Stimulated activated effector memory CD8-positive, alpha-beta T cell treated with anti-CD3 and anti-CD28 coated beads, Interleukin-12 subunit alpha, Interleukin-12 subunit beta, amount 100 ng/mL, for 72 hours (primary cell): ENCODE results near the gene CNOT11.
"Not testable (repeated sequence)": the region's sequence is repeated elsewhere in the genome, so short reads cannot be mapped to it uniquely, and the experiment has no call there.

Source experiments
- ATAC-seq: fragments of 150-1000 bp; cut with Tn5 transposase; 2 replicates; pipeline ENCODE4 v1.10.0; 2021
- DNase-seq, 2 donors: peaks; one replicate each; pipeline ENCODE4 v3.0.0; 2021 to 2022; ENCODE audit warnings: low spot score in 2 of 2
- H3K27ac Mint-ChIP-seq: one replicate; pipeline ENCODE4 v1.8.0; 2022; ENCODE audit warnings: mild to moderate bottlenecking, mixed read lengths
- H3K36me3 Mint-ChIP-seq: one replicate; pipeline ENCODE4 v1.8.0; 2022; ENCODE audit warnings: mild to moderate bottlenecking, mixed read lengths
- H3K4me1 Mint-ChIP-seq: one replicate; pipeline ENCODE4 v1.8.0; 2022; ENCODE audit warnings: mixed read lengths
- H3K4me3 Mint-ChIP-seq: one replicate; pipeline ENCODE4 v1.8.0; 2022; ENCODE audit warnings: mild to moderate bottlenecking, mixed read lengths
- H3K9me3 Mint-ChIP-seq: one replicate; pipeline ENCODE4 v1.8.0; 2022; ENCODE audit warnings: mixed read lengths

Gene CNOT11

GRCh38 chr2:101252408-101253012 lies at the start of gene CNOT11:
CNOT11 (plus strand) TSS chr2:101252886; CDS start chr2:101252965, 79 bp downstream.
- H3K36me3 Mint-ChIP-seq = peaks cover 42% of the 10 kb centered on the region
- no peaks in the 10 kb centered on the region for H3K9me3 Mint-ChIP-seq
- DNase-seq (peak; percentile 95 to 99), ATAC-seq (peak; percentile 90)
- peak within 1 kb of the TSS; percentile 98 for H3K27ac Mint-ChIP-seq
- H3K4me1 Mint-ChIP-seq = peaks cover 28% of the 10 kb centered on the region
- H3K4me3 Mint-ChIP-seq = peak within 1 kb of the TSS; percentile 100

DNA sequence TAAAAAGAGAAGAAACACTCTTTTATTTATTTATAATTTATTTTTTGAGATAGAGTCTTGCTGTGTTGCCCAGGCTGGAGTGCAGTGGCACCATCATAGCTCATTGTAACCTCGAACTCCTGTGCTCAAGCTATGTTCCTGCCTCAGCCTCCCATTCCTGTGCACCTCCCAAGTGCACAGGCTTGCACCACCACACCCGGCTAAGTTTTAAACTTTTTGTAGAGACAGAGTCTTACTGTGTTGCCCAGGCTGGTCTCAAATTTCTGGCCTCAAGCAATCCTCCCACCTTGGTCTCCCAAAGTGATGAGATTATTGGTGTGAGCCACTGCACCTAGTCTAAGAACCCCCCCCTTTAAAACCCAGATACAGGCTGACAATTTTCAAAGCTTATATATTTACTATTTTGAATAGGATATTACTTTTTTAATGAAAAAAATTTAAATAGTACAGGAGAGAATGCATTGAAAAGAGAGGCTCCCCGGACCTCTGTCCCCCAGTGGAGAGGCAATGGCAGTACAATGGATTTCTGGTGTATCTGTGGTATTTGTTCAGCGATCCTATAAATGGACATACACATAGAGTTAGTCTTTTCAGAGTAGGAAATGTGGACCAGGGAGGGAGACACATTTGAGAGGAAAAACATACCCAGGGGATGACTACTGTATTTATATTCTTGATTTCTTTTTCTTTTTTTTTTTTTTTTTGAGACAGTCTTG lies 48.1 kb upstream of the CNOT11 start:
- H3K36me3 Mint-ChIP-seq = no peaks in the 10 kb centered on the region
- peak overlapping the region; percentile 33 for H3K4me3 Mint-ChIP-seq

DNA sequence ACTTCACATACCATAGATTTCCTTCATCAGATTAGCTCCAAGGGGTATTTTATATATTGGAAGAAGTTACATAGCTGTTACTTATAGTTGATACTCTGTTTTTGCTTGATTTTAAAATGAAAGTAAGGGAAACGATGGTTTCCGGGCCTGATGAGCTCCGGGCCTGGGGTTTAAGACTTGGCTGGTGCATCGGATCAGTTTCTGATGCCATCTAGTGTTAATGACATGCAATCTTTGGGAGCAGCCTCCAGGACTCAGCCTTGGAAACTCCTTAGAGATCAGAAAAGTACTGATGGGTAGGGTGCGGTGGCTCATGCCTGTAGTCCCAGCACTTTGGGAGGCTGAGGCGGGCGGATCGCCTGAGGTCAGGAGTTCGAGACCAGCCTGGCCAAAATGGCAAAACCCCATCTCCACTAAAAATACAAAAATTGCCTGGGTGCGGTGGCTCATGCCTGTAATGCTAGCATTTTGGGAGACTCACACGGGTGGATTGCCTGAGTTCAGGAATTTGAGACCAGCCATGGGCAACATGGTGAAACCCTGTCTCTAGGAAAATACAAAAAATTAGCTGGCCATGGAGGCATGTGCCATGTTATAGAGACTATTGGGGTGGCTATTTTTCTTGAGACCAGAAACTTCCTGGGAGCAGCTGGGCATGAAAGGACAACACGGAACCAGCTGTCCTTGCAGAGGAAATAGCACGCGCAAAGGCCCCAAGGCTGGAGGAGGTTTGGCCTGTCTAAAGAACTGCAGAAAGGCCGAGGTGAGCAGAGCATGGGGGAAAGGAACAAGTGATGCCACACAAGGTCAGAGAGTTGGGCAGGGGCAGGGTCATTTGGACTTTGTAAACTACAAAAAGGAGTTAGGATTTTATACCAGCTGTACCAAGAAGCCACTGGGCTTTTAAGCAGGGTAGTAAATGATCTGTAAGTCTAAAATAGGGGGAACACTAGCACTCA lies 46.9 kb upstream of the CNOT11 start:
- no peaks in the 10 kb centered on the region for H3K36me3 Mint-ChIP-seq
- DNase-seq (no peak), ATAC-seq (peak; percentile 82)
- no peaks in the 10 kb centered on the region for H3K9me3 Mint-ChIP-seq
- H3K4me3 Mint-ChIP-seq = peak overlapping the region; percentile 33
- no peak overlapping the region for H3K27ac Mint-ChIP-seq
- peaks cover 6% of the 10 kb centered on the region for H3K4me1 Mint-ChIP-seq

More for the DNA sequence above, 48.1 kb upstream of the CNOT11 start:
- DNase-seq = no peak
- Mint-ChIP-seq H3K27ac (no peak overlapping the region), H3K4me1 (peaks cover 6% of the 10 kb centered on the region), H3K9me3 (no peaks in the 10 kb centered on the region)
- ATAC-seq = no peak

DNA sequence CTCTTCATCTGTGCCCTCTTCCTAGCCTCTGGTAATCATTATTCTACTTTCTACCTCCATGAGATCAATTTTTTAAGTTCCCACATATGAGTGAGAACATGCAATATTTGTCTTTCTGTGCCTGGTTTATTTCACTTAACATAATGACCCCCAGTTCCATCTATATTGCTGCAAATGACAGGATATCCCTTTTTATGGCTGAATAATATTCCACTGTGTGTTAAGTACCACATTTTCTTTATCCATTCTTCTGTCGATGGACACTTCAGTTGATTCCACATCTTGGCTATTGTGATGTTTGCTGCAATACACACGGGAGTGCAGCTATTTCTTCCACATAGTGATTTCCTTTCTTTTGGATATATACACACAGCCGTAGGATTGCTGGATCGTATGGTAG lies 43.9 kb upstream of the CNOT11 start:
- Mint-ChIP-seq H3K27ac (no peak overlapping the region), H3K4me1 (peaks cover 6% of the 10 kb centered on the region), H3K36me3 (no peaks in the 10 kb centered on the region), H3K4me3 (no peak overlapping the region), H3K9me3 (no peaks in the 10 kb centered on the region)
- DNase-seq = no peak
- no peak for ATAC-seq

DNA sequence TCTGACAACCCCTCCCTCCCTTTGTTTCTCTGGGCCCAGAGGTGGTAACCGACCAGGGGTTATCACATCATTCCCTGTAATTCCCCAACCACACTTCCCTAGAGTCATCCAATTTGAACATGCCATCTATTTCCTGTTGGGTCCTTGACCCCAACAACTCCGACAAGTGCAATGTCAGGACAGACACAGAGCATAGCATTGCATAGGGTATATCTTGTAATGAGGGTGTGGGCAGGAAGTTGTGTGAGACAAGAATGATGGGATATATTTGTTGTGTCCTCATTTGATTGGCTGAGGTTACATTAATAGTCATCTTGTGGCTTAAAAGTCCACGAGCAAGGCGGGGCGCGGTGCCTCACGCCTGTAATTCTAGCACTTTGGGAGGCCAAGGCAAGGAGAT lies 33.4 kb upstream of the CNOT11 start:
- Mint-ChIP-seq H3K4me1 (peaks cover 9% of the 10 kb centered on the region), H3K4me3 (no peak overlapping the region), H3K27ac (no peak overlapping the region), H3K9me3 (no peaks in the 10 kb centered on the region), H3K36me3 (no peaks in the 10 kb centered on the region)
- DNase-seq (no peak), ATAC-seq (no peak)

DNA sequence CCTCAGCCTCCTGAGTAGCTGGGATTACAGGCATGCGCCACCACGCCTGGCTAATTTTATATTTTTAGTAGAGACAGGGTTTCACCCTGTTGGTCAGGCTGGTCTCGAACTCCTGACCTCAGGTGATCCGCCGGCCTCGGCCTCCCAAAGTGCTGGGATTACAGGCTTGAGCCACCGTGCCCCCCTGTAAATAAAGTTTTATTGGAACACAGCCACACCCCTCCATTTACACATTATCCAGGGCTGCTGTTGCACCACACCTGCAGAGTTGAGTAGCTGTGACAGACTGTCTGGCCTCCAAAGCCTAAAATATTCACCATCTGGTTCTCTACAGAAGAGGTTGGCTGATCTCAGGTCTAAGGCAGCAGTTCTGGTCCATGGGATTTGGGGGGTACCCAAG lies 32.6 kb upstream of the CNOT11 start:
- H3K9me3 Mint-ChIP-seq, H3K36me3 Mint-ChIP-seq, DNase-seq, H3K27ac Mint-ChIP-seq, H3K4me3 Mint-ChIP-seq, ATAC-seq: not testable (repeated sequence)
- peaks cover 13% of the 10 kb centered on the region for H3K4me1 Mint-ChIP-seq

DNA sequence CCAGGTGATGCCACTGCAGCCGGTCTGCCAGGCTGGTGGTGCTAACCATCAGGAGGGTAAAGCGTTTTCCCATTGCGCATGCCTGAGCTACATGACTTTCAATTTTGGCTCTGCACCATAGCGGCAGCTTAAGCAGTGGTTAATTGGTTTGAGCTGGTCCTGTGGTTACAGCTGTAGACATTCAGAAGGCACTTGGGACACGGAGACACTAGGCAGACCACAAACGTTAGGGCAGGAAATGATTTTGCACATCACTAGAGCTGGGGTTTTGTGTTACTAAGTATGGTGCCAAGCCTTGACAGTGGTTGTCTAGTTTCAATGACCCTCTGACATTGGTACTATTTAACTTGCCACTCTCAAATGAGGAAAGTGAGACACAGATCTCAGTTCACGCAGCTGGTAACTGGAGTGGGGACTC lies 28.9 kb upstream of the CNOT11 start:
- Mint-ChIP-seq H3K4me1 (peaks cover 13% of the 10 kb centered on the region), H3K9me3 (peaks cover 2% of the 10 kb centered on the region), H3K36me3 (no peaks in the 10 kb centered on the region)

GRCh38 chr2:101230541-101231001 lies 22.1 kb upstream of the CNOT11 start:
- Mint-ChIP-seq H3K27ac (no peak overlapping the region), H3K4me3 (no peak overlapping the region), H3K36me3 (no peaks in the 10 kb centered on the region), H3K9me3 (peaks cover 2% of the 10 kb centered on the region), H3K4me1 (no peaks in the 10 kb centered on the region)
- DNase-seq = no peak
- ATAC-seq = no peak

More for the DNA sequence above, 28.9 kb upstream of the CNOT11 start:
- ATAC-seq (peak; percentile 100), DNase-seq (peak; percentile 30 to 75)
- Mint-ChIP-seq H3K27ac (peak overlapping the region; percentile 70), H3K4me3 (peak overlapping the region; percentile 18)

DNA sequence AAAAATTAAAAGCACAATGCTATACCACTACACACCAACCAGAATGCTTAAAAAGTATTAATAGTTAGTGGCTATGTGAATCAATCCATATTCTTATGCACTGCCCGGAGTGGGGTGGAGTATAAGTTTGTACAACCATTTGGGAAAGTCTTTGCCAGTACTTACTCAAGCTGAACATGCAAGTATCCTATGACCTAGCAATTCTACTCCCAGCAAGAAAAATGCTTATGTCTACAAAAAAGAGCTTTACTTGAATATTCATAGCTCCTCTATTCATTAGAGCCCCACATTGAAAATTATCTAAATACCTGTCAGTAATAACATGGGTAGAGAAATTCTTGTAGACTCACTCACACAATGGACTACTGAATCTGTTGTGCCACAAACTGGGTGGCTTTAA lies 21.4 kb upstream of the CNOT11 start:
- H3K4me3 Mint-ChIP-seq = no peak overlapping the region
- no peaks in the 10 kb centered on the region for H3K36me3 Mint-ChIP-seq
- H3K9me3 Mint-ChIP-seq = peaks cover under 1% of the 10 kb centered on the region
- no peak for ATAC-seq
- no peaks in the 10 kb centered on the region for H3K4me1 Mint-ChIP-seq
- H3K27ac Mint-ChIP-seq = no peak overlapping the region
- DNase-seq = no peak

DNA sequence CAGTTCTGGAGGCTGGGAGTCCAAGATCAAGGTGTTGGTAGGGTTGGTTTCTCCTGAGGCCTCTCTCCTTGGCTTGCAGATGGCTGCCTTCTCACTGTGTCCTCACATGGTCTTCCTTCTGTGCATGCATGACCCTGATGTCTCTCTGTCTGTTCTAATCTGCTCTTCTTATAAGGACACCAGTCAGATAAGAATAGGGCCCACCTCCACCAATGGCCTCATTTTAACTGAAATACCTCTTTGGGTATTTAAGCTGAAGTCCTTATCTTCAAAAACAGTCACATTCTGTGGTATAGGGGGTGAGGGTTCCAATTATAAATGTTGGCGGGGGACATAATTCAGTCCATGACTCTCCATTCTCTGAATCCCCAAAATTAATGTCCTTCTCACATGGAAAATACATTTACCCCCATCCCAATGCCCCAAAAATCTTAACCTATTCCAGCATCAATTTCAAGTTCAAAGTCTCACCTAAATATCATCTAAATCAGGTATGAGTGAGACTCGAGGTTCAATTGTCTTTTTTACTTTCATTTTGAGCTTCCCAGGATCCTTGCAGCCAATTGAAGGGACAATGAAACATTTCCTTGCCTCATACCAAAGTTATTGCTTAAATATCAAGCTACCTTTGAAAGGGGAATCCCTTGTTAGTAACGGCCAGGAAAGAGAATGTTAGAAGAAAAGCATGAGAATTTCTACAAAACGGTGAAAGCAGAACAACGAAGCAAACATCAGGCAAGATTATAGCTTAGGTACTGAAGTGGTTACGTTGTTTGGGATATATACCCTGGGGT lies 20.6 kb upstream of the CNOT11 start:
- no peak overlapping the region for H3K27ac Mint-ChIP-seq
- no peaks in the 10 kb centered on the region for H3K36me3 Mint-ChIP-seq
- no peak overlapping the region for H3K4me3 Mint-ChIP-seq
- no peaks in the 10 kb centered on the region for H3K4me1 Mint-ChIP-seq
- no peaks in the 10 kb centered on the region for H3K9me3 Mint-ChIP-seq
- DNase-seq (no peak), ATAC-seq (no peak)

GRCh38 chr2:101232770-101233169 lies 19.9 kb upstream of the CNOT11 start:
- ATAC-seq (no peak), DNase-seq (no peak)
- H3K9me3 Mint-ChIP-seq = no peaks in the 10 kb centered on the region
- no peak overlapping the region for H3K4me3 Mint-ChIP-seq
- H3K36me3 Mint-ChIP-seq = no peaks in the 10 kb centered on the region
- no peak overlapping the region for H3K27ac Mint-ChIP-seq
- H3K4me1 Mint-ChIP-seq = no peaks in the 10 kb centered on the region

DNA sequence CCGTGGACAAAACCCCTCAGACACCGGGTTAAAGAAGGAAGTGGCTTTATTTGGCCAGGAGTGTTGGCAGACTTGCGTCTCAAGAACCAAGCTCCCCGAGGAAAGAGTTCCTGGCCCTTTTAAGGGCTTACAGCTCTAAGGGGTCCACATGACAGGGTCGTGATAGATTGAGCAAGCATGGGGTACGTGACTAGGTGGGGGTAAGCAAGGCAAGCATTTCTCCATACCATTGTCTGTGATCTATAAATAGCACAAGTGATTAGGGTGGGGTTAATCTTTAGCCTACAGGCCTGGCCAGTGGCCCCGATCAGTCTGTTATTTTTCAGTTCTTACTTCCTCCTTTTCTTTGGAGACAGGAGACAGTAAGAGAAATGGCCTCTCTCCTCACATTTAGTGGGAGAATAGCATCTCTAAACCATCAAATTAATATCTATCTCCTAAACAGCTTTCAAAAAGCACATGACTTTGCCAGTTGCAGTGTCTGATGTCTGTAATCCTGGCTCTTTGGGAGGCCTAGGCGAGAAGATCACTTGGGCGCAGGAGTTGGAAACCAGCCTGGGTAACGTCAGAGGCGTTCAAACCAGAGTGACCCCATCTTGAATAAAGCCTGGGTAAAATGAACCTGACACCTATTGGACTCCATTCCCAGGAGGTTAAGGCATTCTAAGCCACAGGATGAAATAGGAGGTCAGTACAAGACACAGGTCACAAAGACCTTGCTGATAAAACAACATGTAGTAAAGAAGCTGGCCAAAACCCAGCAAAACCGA lies 18.3 kb upstream of the CNOT11 start:
- DNase-seq = no peak
- Mint-ChIP-seq H3K4me1 (no peaks in the 10 kb centered on the region), H3K9me3 (no peaks in the 10 kb centered on the region), H3K4me3 (no peak overlapping the region), H3K36me3 (no peaks in the 10 kb centered on the region), H3K27ac (no peak overlapping the region)
- no peak for ATAC-seq

DNA sequence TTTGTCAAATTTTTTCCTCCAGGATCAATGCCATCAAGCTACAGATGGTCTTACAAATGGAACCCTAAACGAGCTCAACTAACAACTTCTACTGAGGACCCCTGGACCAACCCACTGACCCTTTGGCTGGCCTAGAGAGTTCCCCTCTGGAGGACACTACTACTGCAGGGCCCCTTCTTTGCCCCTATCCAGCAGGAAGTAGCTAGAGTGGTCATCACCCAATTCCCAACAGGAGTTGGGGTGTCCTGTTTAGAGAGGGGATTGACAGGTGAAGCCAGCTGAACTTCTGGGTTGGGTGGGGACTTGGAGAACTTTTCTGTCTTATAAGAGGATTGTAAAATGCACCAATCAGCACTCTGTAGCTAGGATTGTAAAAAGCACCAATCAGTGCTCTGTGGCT lies 16.7 kb upstream of the CNOT11 start:
- not testable (repeated sequence) for H3K9me3 Mint-ChIP-seq, DNase-seq, H3K27ac Mint-ChIP-seq

GRCh38 chr2:101237944-101238343 lies 14.7 kb upstream of the CNOT11 start:
- not testable (repeated sequence) for H3K27ac Mint-ChIP-seq, ATAC-seq, H3K4me1 Mint-ChIP-seq, DNase-seq, H3K4me3 Mint-ChIP-seq, H3K9me3 Mint-ChIP-seq, H3K36me3 Mint-ChIP-seq

More for the DNA sequence above, 16.7 kb upstream of the CNOT11 start:
- not testable (repeated sequence) for H3K4me1 Mint-ChIP-seq, H3K36me3 Mint-ChIP-seq, H3K4me3 Mint-ChIP-seq, ATAC-seq
